Stimulated activated CD4-positive, alpha-beta T cell treated with anti-CD3 and anti-CD28 coated beads, Interleukin-12 subunit alpha, Interleukin-12 subunit beta, amount 100 ng/mL, for 48 hours (primary cell): Measurements from ENCODE around the gene PXMP4.

ENCODE experiments used
- DNase-seq, 3 donors: peaks; one replicate each; pipeline ENCODE4 v3.0.0-alpha.2; 2020; ENCODE audit warnings: low read depth in 2 of 3, low spot score in 1 of 3

PXMP4 gene

GRCh38 chr20:33732166-33732970, 12.3 kb upstream of the PXMP4 start:
- DNase-seq = peak; percentile 60 to 75 (median 61)

GRCh38 chr20:33731693-33732165, 11.6 kb upstream of the PXMP4 start, which contains the start of gene ZNF341:
Gene ZNF341, plus strand, starts transcription at chr20:33731996. Its CDS starts 26 bp downstream, at chr20:33732022.
- DNase-seq = peak; percentile 80 to 85 (median 82)

DNA sequence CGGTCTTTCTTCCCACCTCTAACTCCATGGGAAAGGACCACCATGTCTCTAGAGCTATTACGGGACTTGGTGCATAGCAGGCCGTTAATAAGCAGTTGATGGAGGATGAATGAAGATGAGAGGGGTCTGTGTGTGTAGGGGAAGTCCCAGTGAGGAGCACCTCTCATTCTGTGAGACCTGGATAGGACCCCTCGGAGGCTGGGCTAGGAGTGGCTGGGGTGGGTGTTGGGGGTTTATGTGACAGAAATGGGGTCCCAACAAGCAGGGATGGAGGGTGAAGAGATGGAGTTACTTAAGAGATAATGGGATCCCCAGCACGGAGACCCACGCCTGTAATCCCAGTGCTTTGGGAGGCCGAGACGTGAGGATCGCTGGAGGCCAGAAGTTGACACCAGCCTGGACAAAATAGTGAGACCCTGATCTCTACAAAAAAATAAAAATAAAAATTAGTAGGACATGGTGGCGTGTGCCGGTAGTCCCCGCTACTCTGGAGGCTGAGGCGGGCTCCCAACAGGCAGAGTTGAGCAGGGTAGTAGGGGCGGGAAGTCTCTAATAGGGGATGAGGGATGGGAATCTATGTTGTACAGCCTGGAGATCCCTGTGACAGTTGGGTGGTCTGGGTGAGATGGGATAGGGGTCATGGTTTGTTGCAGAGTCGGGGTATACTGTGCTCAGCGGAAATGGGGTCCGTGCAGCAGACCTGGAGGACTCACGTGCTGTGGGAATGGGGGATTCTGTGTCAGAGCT, 11.0 kb upstream of the PXMP4 start:
- DNase-seq = no peak

- DNase-seq = no peak
Measured at GRCh38 chr20:33729101-33729500, 9.0 kb upstream of the PXMP4 start.

- no peak for DNase-seq
Measured at GRCh38 chr20:33728463-33728862, 8.4 kb upstream of the PXMP4 start.

- no peak for DNase-seq
Measured at GRCh38 chr20:33727806-33728205, 7.7 kb upstream of the PXMP4 start.

DNA sequence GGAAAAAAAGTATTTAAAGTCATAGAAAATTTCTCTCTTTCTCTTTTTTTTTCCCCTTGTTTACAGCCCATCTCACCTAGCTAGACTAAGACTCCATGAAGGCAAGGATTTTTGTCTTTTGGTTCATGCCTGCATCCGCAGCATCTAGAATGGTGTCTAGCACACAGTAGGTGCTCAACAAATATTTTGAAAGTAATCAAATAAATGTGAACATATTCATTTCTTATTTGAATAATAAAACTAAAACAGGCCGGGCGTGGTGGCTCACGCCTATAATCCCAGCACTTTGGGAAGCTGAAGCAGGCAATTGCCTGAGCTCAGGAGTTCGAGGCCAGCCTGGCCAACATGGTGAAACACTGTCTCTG, 7.0 kb upstream of the PXMP4 start:
- DNase-seq = no peak

- DNase-seq = no peak
Measured at GRCh38 chr20:33725607-33726264, 5.6 kb upstream of the PXMP4 start.

DNA sequence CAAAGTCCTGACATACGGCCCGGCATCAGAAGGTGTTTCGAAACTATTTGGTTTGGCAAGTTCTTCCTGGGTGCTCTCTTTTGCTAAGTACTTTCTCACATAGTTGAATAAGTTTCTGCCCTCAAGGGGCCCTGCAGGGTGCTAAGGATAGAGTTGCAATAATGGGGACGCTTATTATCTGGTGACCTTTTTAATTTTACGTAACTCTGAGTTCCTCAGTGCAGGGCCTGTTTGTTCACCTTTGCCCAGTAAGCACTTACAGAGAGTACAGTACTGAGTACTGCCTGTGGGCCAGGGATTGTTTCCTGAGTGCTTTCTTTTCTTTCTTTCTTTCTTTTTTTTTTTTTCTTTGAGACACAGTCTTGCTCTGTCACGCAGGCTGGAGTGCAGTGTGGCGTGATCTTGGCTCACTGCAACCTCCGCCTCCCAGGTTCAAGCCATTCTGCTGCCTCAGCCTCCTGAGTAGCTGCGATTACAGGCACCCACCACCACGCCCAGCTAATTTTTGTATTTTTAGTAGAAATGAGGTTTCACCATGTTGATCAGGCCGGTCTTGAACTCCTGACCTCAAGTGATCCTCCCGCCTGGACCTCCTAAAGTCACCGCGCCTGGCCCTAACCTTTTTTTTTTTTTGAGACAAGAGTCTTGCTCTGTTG, 4.5 kb upstream of the PXMP4 start:
- DNase-seq = no peak

- DNase-seq = no peak
Measured at GRCh38 chr20:33721391-33722140, 1.5 kb upstream of the PXMP4 start.

GRCh38 chr20:33719277-33719988, 677 bp downstream of the PXMP4 start:
- no peak for DNase-seq

GRCh38 chr20:33716498-33716897, 3.6 kb downstream of the PXMP4 start:
- DNase-seq = no peak

DNA sequence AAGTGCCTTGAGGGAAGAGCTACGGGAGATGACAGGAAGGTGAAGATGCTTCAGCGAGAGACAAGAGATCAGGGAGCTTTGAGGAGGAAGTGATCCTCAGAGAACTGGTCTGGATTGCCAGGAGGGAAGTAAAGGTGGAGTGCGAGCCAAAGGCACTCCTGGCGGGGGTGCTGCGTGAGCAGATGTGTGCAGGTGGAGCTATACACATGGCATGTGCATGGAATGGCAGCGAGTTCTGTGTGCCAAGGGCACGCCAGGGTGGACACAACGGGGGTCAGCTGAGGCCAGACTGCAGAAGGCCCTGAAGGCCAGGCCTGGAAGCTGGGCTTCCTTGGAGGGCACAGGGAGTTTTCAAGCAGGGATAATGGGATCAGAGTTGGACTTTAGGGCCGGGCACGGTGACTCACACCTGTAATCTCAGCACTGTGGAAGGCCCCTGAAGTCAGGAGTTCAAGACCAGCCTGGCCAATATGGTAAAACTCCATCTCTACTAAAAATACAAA, 6.2 kb downstream of the PXMP4 start:
- DNase-seq = no peak

DNA sequence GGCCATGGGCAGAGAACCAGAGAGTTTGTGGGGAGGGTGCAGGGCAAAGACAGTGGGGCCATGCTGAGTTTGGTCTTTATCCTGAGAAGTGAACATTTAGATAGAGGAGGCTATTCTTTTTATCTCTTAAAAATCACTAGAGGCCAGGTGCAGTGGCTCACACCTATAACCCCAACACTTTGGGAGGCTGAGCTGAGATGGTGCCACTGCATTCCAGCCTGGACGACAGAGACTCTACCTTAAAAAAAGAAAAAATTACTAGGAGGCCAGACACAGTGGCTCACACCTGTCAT, 8.7 kb downstream of the PXMP4 start:
- no peak for DNase-seq

GRCh38 chr20:33710681-33711445, 9.2 kb downstream of the PXMP4 start:
- DNase-seq = no peak

DNA sequence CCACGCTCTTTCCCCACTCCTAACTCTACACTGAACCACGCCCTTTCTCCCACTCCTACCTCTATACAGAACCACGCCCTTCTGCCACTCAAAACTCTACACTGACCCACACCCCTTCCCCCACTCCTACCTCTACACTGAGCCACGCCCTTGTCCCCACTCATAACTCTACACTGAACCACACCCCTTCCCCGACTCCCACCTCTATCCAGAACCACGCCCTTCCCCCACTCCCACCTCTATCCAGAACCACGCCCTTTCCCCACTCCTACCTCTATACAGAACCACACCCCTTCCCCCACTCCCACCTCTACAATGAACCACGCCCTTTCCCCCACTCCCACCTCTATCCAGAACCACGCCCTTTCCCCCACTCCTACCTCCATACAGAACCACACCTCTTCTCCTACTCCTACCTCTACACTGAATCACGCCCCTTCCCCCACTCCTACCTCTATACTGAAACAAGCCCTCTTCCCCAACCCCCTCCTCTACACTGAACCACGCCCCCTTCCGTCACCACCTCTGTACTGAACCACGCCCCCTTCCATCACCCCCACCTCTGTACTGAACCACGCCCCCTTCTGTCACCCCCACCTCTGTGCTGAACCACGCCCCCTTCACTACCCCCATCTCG, 10.1 kb downstream of the PXMP4 start:
- no peak for DNase-seq

DNA sequence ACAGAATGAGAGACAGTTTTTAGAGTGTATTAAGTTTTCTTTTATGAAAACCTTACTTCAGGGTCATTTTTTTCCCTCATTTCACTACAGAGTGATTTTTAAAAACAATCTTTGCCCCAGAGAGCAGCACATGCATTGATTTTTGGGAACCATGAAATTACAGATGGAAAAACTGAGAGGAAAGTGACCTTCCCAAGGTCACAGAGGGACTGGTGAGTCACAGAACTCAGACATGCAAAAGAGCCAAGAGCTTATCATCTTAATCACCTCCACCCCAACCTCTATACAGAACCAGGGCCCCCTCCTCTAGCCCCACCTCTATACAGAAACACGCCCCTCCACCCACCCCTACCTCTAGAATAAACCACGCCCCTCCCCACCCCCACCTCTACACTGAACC, 10.7 kb downstream of the PXMP4 start:
- DNase-seq = no peak

GRCh38 chr20:33707668-33708067, 12.4 kb downstream of the PXMP4 start:
- no peak for DNase-seq
